NB4 (cell line): ENCODE data around the gene GRAMD4.

Experiments
- DNase-seq: peaks from one replicate; pipeline ENCODE4 v3.0.0; 2010; ENCODE audit warnings: low read depth
- H3K4me3 ChIP-seq: one replicate; pipeline ENCODE4 v1.5.1; 2011; ENCODE audit warnings: mild to moderate bottlenecking, low read depth, low read length, moderate library complexity
- MYC ChIP-seq: IDR thresholded peaks from 2 replicates; pipeline ENCODE4 v1.6.1; 2011; ENCODE audit warnings: low read depth, low read length
- POLR2A ChIP-seq: IDR thresholded peaks from 2 replicates; pipeline ENCODE4 v1.6.1; 2011; ENCODE audit warnings: mild to moderate bottlenecking; ENCODE audit not compliant: insufficient read length; ENCODE audit errors: extremely low read depth
- TF ChIP-seq, protein P1 (sequence below): IDR thresholded peaks from 2 replicates; pipeline ENCODE4 v1.6.1; 2011; ENCODE audit warnings: low read depth, low read length
- TF ChIP-seq, protein P2 (sequence below): IDR thresholded peaks from one replicate; pipeline ENCODE4 v1.5.1; 2012; ENCODE audit warnings: low read depth, low read length

GRAMD4 gene

DNA sequence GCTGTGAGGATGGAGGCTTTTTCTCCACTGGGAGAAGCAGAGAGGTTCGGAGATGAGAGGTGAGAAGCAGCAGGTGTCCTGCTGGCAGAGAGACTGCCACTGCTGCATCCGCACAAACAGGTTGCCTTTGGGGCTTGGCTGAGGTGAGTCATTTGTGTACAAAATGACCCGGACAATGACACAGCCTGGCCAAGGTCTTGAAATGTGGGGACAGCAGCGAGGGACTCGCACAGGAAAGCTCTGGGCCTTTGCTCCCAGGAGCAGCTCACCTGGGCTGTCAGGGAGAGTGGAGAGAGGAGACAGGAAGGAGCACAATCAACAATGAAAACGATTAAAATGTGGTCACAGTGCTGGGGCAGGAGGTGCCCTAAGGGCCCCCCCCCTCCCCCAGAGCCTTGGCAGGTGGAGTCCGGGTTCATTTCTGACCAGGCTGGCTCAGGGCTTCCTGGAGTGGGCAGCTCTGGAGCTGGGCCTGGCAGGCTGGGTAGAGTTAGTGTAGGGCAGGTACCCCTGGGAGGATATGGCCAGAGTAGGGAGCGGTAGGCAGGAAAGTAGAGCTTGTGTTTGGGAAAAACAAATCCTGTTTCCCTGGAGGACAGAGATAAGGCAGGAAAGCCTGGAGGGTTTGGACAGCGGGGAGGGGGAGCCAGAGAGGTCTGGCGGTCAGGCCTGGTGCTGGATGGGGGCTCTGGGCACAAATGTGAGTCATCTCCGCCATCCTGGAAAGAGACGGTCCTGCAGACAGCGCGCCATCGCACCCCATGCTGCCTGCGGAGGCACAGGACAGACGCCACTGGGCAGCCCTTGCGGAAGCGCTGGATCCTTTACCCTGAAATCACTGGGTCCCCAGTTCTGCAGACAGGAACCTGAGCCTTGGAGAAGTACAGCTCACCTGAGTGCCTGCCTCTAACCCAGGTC is 44.9 kb upstream of the GRAMD4 start:
- no peak overlapping the region for H3K4me3 ChIP-seq

DNA sequence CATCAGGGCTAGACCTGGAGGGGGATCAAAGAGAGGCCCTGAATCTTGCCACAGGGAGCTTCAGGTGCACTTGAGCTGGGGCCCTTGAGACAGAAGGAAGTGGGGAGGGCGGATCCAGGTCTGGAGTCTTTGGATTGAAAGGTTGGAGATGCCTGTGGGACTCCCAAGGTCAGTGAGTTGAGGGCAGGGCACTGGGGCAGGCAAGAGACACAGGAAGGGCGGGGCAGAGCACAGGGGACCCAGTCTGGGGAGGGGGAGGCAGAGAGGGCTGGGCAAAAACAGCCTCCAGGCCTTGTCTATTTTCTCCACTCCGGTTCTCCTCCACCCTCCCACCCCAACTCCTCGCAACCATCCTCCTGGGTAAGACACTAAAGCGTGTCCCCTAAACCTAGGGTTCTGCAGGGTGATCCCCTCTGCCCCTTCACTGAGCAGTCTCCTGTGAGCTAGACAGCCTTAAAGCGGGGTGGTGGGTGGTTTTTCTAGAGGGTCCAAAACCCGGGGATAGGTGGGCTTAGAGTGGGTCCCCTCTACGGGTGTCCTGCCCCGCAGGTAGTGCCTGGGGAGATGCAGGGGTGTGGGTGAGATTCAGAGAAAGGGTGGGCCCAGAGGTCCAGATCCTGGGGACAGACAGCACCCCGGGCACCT is 44.2 kb upstream of the GRAMD4 start:
- DNase-seq = peak; percentile 31
- H3K4me3 ChIP-seq = no peak overlapping the region

More for the DNA sequence above, 44.9 kb upstream of the GRAMD4 start:
- TF ChIP-seq, protein P1, sequence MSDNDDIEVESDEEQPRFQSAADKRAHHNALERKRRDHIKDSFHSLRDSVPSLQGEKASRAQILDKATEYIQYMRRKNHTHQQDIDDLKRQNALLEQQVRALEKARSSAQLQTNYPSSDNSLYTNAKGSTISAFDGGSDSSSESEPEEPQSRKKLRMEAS = no peak
- no peak for TF ChIP-seq MYC
- TF ChIP-seq POLR2A = no peak
- TF ChIP-seq, protein P2, sequence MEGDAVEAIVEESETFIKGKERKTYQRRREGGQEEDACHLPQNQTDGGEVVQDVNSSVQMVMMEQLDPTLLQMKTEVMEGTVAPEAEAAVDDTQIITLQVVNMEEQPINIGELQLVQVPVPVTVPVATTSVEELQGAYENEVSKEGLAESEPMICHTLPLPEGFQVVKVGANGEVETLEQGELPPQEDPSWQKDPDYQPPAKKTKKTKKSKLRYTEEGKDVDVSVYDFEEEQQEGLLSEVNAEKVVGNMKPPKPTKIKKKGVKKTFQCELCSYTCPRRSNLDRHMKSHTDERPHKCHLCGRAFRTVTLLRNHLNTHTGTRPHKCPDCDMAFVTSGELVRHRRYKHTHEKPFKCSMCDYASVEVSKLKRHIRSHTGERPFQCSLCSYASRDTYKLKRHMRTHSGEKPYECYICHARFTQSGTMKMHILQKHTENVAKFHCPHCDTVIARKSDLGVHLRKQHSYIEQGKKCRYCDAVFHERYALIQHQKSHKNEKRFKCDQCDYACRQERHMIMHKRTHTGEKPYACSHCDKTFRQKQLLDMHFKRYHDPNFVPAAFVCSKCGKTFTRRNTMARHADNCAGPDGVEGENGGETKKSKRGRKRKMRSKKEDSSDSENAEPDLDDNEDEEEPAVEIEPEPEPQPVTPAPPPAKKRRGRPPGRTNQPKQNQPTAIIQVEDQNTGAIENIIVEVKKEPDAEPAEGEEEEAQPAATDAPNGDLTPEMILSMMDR = no peak
- DNase-seq = no peak

DNA sequence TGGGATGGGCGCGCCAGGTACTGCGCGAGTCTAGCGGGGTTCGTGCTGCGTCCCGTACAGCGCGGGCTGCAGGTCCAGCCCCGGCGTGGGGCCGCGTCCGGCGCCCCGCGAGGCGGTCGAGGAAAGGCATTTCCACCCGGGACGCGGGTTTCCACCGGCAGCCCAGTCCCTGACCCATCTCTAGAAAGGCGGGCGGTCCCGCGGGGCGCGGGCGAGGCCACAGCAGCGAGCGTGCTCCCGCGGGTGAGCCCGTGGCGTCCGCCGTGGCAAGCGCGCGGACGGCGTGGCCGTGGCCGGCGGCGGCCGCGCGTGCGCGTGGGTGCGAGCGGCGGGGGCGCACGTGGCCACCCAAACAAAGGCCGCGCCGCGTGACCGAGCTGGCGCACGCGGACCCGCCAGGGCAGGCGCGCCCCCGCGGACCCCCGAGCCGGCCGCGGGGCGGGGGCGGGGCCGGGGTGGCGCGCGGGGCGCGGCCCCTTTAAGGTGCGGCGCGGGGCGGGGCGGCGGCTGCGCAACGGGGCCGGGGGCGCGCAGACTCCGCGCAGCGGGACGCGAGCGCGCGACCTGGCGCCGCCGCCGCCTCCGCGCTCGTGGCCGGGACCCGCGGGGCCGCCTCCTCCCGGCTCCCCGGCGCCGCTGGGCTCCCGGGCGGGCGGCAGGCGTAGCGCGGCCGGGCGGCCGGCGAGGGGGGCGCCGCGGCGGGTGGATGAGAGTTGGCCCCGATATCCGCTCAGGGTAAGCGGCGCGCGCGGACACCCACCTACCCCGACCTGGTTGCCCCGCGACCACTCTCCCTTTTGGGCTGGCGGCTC is 43.4 kb upstream of the GRAMD4 start:
- DNase-seq = peak; percentile 66
- peak overlapping the region; percentile 32 for H3K4me3 ChIP-seq
- TF ChIP-seq POLR2A (no peak), MYC (no peak)
- TF ChIP-seq, protein P1 = no peak

More for the DNA sequence above, 44.2 kb upstream of the GRAMD4 start:
- TF ChIP-seq MYC (no peak), POLR2A (no peak)
- TF ChIP-seq, protein P2 = no peak
- TF ChIP-seq, protein P1 = no peak

DNA sequence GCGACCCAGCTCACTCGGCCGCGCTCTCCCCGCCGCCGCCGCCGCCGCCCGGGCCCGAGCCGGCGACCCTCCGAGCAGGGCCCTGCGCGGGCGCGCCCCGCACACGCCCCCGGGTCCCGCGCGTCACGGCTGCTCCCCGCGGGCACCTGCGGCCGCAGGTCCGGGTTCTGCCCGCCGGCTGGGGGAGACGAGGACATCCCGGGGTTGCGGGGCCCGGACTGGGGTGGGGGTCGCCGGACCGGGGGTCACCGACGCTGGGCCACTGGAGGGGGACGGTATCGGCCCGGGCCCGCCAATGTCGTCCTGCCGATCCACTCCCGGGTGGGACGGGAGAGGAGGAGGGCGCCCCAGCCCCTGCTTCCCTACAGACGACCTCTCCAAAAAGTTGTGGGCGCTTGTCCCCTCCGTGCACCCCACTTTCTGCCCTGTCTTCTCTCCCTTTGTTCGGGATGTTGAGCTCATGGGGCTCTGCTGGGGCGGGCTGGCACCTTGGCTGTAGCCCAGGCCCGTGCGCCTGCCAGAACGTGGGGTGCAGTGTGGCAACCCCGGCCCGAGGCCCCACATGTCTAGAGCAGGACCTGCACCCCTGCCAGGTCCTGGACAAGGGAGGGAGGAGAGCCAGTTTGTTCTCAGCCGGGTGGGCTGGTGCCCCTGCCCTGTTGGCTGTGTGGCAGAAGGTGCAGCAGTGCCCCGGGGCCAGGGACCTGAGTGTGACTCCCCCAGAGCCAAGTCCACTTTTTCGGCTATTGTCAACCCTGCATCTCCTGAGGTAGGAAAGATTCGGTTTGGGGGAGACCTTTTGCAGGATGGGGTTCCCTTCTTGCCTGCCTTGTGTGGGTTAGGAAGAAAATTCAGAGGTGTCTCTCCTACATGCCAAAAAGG is 42.6 kb upstream of the GRAMD4 start:
- peak; percentile 35 for DNase-seq
- H3K4me3 ChIP-seq = peak overlapping the region; percentile 71
- TF ChIP-seq POLR2A (no peak), MYC (no peak)
- TF ChIP-seq, protein P1 = no peak
- TF ChIP-seq, protein P2 = no peak

DNA sequence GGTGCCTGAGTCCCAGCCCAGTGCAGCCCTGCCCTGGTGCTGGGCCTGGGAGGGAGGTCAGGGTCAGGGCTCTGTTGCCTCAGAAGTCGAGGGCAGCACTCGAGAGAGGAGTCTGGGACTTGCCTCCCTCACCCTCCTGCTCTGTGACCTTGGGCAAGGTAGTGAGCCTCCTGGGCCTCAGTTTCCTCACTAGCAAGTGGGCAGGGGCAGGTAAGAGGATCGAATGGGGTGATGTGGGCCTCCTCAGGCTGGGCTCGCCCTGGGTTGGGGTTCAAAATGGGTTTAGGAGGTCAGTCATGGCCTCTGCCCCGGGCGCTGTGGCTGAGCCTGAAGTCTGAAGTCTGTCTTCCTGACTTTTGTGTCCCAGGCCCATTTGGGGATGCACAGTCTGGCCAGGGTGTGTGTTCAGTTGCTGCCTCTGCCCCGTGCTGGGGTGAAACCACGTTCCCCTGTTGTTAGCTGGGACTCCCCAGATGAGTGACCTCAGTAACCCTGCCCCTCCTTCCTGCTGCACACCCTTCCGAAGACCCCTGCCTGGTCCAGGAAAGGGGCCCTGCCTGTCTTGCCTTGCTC is 41.8 kb upstream of the GRAMD4 start:
- TF ChIP-seq, protein P1 = no peak
- no peak for TF ChIP-seq POLR2A
- no peak for TF ChIP-seq MYC
- TF ChIP-seq, protein P2 = no peak
- DNase-seq = peak; percentile 28
- H3K4me3 ChIP-seq = peak overlapping the region; percentile 71
